GM19397 (cell line): Measurements from ENCODE around the gene ZBTB7C.

Experiments used
- ATAC-seq: cut with Tn5 transposase; IDR thresholded peaks from one replicate; pipeline ENCODE4 v1.9.1; 2021; ENCODE audit warnings: mild to moderate bottlenecking, moderate library complexity; ENCODE audit not compliant: unreplicated experiment

ZBTB7C gene

DNA sequence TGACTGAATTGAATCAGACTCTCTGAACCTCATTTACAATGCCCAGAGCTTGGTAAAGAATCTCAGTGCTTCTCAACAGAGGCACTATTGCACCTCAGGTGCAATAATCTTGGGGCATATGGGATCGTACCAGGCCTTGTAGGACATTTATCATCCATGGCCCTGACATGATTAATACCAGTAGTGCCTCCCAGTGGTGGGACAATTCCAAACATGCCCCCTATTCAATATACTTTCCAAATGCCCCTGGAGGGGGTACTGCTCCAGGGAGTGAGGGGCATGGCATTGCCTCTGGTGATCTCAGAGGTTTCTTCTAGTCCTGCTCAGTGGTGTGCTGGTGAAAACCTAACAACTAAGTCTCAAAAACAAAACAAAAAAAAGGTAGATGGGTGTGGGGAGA lies 303.9 kb downstream of the ZBTB7C start:
- ATAC-seq, result no peak

DNA sequence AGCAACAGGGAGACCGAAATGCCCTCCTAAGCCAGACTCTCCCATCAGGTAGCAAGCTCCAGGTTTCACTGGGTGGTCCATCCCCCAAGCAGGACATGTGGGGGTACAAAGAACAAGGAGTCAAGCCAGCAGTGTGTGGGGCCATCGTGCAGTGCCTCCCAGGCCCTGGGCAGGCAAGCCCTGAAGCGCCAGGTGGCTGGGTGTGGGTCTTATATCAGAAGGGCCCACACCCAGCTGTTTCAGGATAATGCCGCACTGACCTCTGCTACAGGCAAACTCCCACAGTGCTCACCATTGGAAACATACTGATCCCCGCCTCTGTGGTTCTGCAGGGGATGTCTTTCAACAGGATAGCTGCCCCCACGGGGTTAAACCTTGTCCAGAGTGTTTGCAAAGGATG lies 304.5 kb downstream of the ZBTB7C start:
- ATAC-seq, result no peak

DNA sequence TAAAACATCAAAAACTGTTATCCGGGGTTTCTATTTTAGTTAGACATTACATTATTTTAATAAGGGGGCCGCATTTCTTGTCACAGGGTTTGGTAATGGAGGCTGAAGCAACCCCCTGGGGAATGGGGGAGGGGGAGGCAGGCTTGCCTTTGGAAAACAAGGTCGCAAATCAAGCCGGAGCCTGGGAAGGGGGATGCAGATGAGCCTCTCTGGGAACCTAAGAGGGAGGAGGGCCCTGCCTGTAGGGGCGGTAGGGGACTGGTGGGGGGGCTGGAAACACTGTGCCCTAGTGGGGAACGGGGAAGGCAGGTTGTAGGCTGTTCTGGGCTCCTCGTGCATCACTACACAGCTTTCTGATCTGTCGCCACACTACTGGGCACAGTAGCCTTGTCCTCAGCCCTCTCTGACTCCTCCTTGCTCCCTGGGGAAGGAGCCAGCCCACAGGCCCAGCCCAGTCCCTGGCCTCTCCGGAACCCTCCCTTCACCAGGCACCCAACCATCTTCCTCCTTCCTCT lies 308.5 kb downstream of the ZBTB7C start:
- no peak for ATAC-seq

DNA sequence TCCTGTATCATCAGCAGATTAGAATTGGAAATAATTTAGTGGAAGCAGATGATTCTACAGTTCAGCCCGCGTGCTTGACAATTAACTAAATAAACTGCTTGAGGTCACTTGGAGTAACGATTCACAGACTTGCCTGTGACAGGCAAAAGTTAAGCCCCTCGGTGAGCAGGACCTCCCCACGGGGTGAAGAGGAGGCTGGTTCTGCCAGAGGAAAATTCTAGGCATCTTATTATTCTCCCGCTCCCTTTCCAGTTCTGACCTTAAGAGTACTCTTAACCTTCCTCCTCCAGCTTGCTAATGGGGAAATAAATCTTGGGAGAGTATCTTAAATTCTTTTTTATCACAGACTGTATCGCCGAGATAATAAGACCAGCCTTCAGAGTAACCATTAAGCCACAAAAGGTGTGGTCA lies 309.0 kb downstream of the ZBTB7C start:
- ATAC-seq, result no peak

GRCh38 chr18:48099481-48100164 lies 309.6 kb downstream of the ZBTB7C start:
- ATAC-seq, result no peak

DNA sequence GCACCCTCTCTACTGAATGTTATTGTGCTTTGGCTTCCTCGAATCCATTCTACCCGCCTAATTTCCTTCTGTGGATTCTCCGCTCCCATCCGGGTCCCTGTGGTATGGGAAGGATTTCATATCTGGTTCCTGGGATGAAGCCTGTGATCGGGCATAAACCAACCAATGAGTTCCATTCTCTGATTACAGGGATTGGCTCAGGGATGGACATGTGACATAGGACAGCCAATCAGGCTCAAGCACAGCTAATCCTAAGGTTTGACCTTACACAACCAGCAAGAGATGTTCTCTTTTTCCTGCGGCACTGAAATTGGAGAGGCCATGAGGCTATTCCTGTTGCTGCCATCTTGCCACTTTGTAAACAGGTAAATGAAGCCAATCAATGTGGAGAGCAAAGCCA lies 310.6 kb downstream of the ZBTB7C start:
- no peak for ATAC-seq

DNA sequence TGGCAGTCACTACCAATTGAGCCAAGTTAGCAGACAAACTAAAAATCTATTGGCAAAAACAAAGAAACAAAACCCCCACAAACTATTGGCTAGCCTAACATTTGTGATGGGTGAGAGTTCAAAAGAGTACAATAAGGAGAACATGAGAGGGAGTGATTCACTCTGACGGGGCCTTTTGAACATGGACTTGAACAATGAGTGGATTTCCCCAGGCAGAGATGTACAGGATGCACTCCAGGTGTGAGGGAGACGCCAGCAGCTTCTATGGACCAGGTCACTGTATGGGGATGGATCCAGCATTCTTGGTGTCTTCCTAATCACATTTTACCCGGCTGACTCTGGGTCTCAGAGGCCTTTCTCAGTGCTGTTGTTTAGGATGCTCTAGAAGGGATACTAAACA lies 311.2 kb downstream of the ZBTB7C start:
- ATAC-seq, result no peak

DNA sequence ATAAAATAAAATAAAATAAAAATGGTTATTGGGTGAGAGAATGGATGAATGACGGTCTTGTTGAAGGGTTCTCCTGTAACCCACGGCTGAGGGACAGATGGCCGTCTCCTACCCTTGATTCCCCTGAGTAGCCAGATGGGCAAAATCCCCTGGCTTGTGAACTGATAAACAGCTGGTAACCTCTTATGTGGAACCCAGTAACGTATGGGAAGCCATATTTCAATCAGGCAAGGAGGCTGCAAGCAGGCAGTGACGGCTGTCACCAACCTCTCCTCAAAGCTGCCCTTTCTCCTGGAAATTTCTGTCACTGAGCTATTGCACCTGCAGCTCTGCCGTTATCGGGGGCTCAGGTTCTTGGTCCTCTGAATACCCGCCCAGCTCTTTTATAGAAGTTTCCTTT lies 313.5 kb downstream of the ZBTB7C start:
- no peak for ATAC-seq

DNA sequence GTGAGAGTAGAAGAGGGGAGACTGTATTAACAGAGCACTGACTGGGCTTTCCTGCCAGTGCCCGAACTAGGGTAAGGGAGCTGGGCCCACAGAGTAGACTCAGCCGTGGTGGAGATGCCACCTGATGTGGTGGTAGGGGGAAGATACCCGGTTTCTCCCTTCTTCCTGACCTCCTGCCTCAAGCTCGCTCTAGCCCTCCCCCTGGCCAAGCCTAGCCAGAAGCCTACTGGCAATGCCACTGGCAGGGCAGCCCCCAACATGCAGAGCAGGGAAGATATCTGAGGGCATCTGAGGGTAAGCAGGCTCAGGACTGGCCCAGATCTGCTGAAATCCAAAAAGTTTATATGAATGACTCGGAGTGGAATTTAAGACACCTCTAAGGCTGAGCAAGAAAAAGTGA lies 316.1 kb downstream of the ZBTB7C start:
- no peak for ATAC-seq

DNA sequence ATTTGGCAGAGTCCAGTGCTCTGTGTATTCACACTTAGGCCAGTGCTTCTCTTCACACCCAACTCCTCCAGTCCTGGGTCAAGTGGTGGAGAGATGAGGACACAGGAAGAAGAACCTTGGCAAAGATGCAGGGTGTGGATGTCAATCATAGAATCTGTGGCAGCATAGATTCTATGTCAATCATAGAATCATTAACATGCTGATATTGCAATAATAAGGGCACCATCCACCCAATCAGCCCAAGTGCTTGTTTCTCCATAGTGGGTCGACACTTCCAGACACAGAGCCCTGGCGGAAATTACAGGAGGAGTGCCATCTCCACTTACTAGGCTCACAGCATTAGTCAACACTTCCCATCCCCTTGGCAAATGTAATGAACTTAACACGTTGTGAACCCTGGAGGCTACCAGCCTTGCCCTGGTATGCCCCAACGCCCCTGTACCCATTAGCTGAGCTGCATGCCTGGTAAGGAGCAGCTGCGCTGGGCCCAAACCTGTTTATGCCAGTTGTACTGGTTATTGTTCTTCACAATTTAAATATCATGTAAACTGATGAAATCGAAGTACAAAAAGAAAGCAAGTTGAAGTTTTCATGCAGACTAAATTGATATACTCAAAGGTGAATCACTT lies 317.2 kb downstream of the ZBTB7C start:
- no peak for ATAC-seq

- no peak for ATAC-seq
Observed at GRCh38 chr18:48090702-48091101, 318.5 kb downstream of the ZBTB7C start.

- no peak for ATAC-seq
Observed at GRCh38 chr18:48090021-48090420, 319.2 kb downstream of the ZBTB7C start.

- no peak for ATAC-seq
Observed at GRCh38 chr18:48085781-48086487, 323.2 kb downstream of the ZBTB7C start.

DNA sequence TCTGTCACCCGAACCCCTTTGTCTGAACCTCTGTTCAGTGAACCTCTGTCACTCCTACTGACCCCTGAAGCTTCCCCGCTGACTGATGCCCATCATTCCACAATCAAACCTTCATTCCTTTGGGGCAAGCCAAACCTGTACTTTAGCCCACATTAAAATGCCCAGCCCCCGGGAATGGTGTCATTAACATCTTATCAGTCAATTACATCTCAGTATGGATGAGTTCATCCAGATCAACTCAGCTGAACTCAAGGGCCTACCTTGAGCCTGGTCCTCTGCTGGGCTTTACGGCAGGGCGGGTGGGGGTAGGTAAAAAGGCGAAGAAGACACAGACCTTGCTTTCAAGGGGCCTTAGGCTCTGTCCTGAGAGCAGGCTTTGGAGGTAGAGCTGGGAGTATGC lies 324.3 kb downstream of the ZBTB7C start:
- ATAC-seq, result no peak

- ATAC-seq, result no peak
Observed at GRCh38 chr18:48084041-48084757, 325.0 kb downstream of the ZBTB7C start.

DNA sequence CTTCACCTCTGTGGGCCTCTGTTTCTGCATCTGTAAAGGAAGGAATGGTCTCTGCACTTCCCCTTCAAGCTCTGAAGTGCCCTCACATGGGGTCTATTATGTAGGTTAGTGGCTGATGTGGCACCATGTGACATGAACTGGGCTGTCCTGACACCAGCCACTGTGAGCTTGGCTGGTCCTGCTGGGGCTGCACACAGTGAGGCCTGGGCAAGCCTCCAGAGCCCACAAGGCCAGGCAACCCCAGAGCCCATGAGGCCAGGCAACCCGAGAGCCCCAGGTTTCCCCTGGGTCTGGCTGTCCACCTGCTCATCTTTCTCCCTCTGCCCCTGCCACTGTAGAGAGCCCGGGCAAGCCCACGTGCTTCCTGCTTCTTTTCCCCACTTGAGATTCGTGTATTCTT lies 328.6 kb downstream of the ZBTB7C start:
- ATAC-seq, result no peak

DNA sequence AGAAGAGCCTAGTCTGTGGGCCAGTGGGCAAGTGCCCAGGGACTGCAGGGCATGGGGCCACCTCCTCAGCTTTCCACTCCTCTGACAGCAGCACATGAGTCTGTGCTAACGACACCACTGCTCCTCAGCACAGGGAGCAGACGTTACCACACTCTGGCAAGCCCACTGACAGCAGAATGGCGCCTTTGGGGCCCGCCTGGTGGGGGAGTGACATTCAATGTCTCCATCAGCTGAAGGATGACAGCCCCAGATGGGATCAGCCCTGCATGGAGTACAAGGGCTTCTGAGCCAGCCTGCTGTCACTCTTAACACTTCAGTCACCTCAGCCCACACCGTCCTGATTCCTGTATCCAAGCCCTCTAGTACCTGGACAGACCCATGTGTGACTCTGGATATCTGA lies 329.3 kb downstream of the ZBTB7C start:
- no peak for ATAC-seq

DNA sequence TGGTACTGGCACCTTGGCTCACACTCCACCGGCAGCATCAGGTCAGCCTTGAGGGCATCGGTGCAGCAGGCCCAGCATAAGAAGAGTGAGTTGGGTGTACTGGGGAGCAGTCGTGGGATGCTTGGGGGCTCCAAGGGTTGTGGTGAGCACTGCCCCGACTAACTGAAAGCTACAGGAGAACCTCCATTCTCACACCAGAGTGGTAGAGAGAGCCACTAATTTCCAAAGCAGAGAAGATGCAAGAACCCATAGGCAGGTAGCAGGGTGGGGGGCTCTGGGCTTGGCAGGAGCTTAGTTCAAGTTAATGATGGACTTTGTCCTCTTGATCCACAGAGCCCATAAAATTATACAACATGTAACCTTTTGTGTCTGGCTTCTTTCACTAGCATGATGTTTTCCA lies 330.7 kb downstream of the ZBTB7C start:
- ATAC-seq, result no peak

DNA sequence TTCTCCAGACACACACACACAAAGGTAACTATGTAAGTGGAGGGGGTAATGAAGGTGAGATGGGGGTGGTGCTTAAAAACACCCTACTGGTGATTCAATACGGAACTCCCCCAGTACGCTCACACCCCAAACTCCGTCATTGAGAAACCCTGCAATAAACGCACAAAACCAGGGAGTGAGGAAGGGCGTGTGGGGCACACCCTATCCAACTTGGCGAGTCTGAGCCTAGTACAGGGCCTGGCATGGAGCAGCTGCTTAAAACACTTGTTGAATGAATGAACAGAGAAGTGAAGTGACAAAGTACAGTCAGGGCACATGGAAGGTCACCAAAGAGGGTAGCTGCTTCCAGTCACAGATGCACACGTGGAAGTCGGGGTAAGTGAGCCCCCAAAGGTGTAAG lies 331.9 kb downstream of the ZBTB7C start:
- no peak for ATAC-seq

DNA sequence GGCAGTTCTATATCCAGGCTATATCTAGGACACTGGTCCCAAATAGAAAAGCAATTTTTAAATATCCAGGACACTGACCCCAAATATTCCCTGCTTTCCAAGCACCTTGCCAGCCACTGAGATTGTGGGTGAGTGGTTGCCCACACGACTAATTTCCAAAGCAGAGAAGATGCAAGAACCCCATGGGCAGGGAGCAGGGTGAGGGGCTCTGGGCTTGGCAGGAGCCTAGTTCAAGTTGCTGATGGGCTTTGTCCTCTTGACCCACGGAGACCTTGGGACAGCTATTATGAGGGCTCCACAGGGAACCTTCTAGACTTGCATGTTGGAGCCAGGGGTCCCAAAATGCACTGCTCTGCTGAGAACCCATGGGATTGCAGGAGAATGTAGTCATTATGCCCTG lies 332.7 kb downstream of the ZBTB7C start:
- ATAC-seq, result no peak

GRCh38 chr18:48075707-48076093 lies 333.5 kb downstream of the ZBTB7C start:
- no peak for ATAC-seq
